ENCODE measurements around the gene MYO19.

GRCh38 chr17:36533935-36534839, 481 bp downstream of the MYO19 start:
- no peak for TF ChIP-seq POLR2A (IDR thresholded peaks at IDR 0.05; ENCODE audit: low read length)
- no peak for TF ChIP-seq GATA1 (IDR thresholded peaks at IDR 0.05; ENCODE audit: low read depth, low read length)

Measured in erythroblast (primary cell).